Muscle layer of colon (tissue), 2 donors: ENCODE data around the gene PSMB10.

ENCODE experiments used
- H3K27ac ChIP-seq: one replicate; pipeline ENCODE4 v1.7.0; 2013; ENCODE audit warnings: low read depth, mild to moderate bottlenecking, low read length, moderate library complexity
- H3K27me3 ChIP-seq, 2 donors: one replicate each; pipeline ENCODE4 v1.7.0; 2013; ENCODE audit warnings: low read length in 2 of 2, mild to moderate bottlenecking in 2 of 2; ENCODE audit not compliant: insufficient read depth in 2 of 2, control insufficient read depth in 1 of 2
- H3K36me3 ChIP-seq: one replicate; pipeline ENCODE4 v1.7.0; 2013; ENCODE audit warnings: mild to moderate bottlenecking, low read length; ENCODE audit not compliant: insufficient read depth
- H3K4me1 ChIP-seq: one replicate; pipeline ENCODE4 v1.7.0; 2013; ENCODE audit warnings: mild to moderate bottlenecking, low read length; ENCODE audit not compliant: insufficient read depth
- H3K4me3 ChIP-seq, 2 donors: one replicate each; pipeline ENCODE4 v1.7.0; 2013; ENCODE audit warnings: low read length in 2 of 2, low read depth in 1 of 2, mild to moderate bottlenecking in 1 of 2, moderate library complexity in 1 of 2
- H3K9ac ChIP-seq: one replicate; pipeline ENCODE4 v1.7.0; 2013; ENCODE audit warnings: low read length
- H3K9me3 ChIP-seq: one replicate; pipeline ENCODE4 v1.7.0; 2013; ENCODE audit warnings: mild to moderate bottlenecking, low read length
- donor health status: abdominal sarcoma.
- donor health status: Adenocarcinoma of cecum.

Gene PSMB10

DNA sequence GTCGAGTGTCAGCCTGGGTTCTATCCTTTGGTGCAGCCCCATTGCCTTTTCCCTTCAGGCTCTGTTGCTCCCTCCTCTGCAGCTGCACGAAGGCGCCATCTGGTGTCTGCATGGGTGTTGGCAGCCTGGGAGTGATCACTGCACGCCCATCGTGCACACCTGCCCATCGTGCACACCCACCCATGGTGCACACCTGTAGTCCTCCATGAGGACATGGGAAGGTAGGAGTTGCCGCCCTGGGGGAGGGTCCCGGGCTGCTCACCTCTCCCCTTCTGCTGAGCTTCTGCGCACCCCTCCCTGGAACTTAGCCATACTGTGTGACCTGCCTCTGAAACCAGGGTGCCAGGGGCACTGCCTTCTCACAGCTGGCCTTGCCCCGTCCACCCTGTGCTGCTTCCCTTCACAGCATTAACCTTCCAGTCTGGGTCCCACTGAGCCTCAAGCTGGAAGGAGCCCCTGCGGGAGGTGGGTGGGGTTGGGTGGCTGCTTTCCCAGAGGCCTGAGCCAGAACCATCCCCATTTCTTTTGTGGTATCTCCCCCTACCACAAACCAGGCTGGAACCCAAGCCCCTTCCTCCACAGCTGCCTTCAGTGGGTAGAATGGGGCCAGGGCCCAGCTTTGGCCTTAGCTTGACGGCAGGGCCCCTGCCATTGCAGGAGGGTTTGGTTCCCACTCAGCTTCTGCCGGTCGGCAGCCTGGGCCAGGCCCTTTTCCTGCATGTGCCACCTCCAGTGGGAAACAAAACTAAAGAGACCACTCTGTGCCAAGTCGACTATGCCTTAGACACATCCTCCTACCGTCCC is 7.9 kb downstream of the PSMB10 start:
- Histone ChIP-seq H3K36me3 (peaks cover 27% of the 10 kb centered on the region), H3K9me3 (no peaks in the 10 kb centered on the region), H3K4me1 (no peaks in the 10 kb centered on the region), H3K27ac (no peak overlapping the region), H3K4me3 (no peak overlapping the region), H3K27me3 (no peaks in the 10 kb centered on the region), H3K9ac (no peak overlapping the region)

DNA sequence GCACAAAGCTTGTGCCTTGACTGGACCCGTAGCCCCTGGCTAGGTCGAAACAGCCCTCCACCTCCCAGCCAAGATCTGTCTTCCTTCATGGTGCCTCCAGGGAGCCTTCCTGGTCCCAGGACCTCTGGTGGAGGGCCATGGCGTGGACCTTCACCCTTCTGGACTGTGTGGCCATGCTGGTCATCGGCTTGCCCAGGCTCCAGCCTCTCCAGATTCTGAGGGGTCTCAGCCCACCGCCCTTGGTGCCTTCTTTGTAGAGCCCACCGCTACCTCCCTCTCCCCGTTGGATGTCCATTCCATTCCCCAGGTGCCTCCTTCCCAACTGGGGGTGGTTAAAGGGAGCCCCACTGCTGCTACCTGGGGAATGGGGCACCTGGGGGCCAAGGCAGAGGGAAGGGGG is 8.5 kb downstream of the PSMB10 start:
- no peak overlapping the region for H3K9ac ChIP-seq
- peaks cover 30% of the 10 kb centered on the region for H3K36me3 ChIP-seq
- no peak overlapping the region for H3K27ac ChIP-seq

DNA sequence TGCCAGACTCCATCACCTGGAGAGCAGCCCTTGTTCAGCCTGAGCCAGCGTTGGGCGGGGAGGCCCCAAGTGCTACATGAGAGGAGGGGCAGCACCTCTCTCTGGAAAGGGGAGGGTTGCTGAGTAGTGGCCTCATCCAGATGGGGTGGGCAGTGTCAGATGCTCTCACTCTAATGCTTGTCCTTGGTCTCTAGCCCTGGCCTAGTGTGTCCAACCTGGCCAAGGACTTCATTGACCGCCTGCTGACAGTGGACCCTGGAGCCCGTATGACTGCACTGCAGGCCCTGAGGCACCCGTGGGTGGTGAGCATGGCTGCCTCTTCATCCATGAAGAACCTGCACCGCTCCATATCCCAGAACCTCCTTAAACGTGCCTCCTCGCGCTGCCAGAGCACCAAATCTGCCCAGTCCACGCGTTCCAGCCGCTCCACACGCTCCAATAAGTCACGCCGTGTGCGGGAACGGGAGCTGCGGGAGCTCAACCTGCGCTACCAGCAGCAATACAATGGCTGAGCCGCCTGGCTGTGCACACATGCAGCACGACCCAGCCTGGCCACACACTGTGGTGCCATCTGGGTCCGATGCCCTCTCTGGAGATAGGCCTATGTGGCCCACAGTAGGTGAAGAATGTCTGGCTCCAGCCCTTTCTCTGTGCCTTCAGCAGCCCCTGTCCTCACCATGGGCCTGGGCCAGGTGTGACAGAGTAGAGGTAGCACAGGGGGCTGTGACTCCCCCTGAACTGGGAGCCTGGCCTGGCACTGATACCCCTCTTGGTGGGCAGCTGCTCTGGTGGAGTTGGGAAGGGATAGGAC is 9.3 kb downstream of the PSMB10 start:
- Histone ChIP-seq H3K4me1 (no peaks in the 10 kb centered on the region), H3K9me3 (no peaks in the 10 kb centered on the region), H3K36me3 (peaks cover 30% of the 10 kb centered on the region), H3K27me3 (no peaks in the 10 kb centered on the region), H3K9ac (no peak overlapping the region), H3K4me3 (no peak overlapping the region), H3K27ac (no peak overlapping the region)

More for the DNA sequence above, 8.5 kb downstream of the PSMB10 start:
- no peaks in the 10 kb centered on the region for H3K27me3 ChIP-seq
- no peaks in the 10 kb centered on the region for H3K4me1 ChIP-seq
- no peak overlapping the region for H3K4me3 ChIP-seq
- no peaks in the 10 kb centered on the region for H3K9me3 ChIP-seq

DNA sequence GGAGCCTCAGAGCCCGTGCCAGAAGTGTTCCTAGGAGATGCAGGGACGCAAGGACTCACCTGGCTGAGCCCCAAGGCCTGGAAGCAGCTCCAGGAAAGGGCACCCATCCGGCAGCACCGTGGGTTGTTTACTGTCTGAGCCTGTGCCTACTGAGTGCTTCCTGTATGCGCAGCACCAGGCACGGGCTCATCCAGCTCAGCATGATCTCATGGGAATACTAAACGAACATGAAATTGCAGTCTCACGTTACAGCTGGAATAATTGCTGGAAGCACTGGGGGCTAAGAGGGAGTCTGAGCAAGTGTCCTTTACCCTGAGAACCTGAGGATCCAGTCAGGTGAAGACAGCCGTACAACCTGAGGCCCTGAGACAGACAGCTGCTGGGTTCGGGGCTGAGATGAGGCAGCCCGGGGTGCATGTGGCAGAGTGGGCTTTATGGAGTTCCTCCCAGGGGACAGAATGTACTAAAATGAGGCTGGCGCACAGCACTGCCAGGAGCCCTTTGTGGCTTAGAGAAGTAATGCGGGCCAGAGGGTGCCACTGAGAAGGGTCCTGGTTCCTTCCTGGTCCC is 10.4 kb downstream of the PSMB10 start:
- Histone ChIP-seq H3K36me3 (peaks cover 30% of the 10 kb centered on the region), H3K4me1 (no peaks in the 10 kb centered on the region), H3K27ac (no peak overlapping the region), H3K9me3 (no peaks in the 10 kb centered on the region), H3K4me3 (no peak overlapping the region), H3K27me3 (no peaks in the 10 kb centered on the region), H3K9ac (no peak overlapping the region)

DNA sequence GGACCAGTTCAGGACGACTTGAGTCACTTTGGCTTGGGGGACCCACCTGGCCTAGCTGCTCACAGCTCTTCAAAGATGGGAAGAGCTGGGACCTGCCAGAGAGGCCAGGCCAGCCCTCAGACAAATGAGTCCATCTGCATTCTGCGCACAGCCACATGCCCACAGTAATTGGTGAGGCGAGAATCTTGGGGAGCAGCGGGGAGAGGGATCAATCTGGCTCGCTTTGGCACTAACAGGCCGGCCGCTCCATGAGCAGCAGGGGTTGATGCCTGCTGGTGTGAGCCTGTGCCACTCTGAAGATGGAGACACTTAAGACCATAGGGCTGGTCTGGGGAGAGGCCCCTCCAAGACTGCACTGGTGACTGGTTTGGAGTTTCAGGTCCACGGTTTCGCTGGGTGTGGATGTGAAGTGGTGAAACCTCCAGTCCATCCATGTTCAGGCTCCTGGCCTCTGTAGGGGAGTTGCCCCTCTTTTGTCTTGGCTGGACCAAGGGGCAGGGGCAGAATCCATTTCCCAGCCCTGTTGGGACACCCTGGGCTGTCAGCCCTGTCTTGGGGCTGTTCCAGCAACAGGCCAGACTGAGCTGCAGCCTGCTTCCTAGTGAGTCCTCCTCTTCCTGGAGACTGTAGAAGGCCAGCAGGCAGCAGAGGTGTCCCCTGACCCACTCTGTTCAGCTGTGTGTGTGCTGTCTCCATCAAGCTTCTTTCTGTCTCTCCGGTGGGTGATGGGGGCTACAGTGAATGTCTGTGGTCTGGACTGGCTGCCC is 12.3 kb downstream of the PSMB10 start:
- Histone ChIP-seq H3K27ac (no peak overlapping the region), H3K36me3 (peaks cover 33% of the 10 kb centered on the region), H3K9ac (no peak overlapping the region)

DNA sequence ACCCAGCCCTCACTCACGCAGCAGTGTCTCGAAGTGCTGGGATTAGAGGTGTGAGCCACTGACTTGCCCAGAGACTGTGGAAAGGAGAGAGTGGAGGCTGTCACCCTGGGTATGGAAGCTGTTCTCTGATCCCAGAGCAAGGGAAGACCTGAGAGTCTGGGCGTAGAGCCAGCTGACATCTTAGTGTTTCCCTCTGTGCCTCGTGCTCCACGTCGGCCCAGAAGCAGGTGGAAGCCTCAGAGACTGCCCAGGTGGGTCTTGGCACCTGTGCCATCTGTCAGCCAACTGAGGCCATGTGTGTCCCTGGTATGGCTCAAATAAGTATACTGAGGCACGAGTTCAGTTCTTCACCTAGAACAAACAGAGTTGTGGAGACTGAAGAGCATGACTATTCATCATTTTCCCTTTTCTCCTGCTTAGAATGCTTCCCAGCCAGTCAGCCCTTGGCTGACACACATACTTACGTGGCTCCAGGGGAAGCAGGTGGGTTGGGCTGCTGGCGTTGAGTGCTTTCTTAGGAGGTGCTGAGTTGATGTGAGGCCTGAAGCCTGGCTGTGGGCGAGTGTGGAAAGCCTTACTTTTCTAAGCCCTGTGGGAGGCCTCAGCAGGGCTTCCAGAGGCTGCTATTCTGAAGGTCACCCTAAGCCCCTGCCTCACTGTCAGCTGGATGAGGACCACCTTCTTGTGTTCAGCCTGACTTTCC is 13.1 kb downstream of the PSMB10 start:
- H3K9me3 ChIP-seq: no peaks in the 10 kb centered on the region
- H3K27ac ChIP-seq: no peak overlapping the region
- H3K4me3 ChIP-seq: no peak overlapping the region
- peaks cover 26% of the 10 kb centered on the region for H3K36me3 ChIP-seq
- no peaks in the 10 kb centered on the region for H3K27me3 ChIP-seq
- H3K9ac ChIP-seq: no peak overlapping the region
- H3K4me1 ChIP-seq: no peaks in the 10 kb centered on the region

More for the DNA sequence above, 12.3 kb downstream of the PSMB10 start:
- Histone ChIP-seq H3K27me3 (no peaks in the 10 kb centered on the region), H3K4me3 (no peak overlapping the region), H3K4me1 (no peaks in the 10 kb centered on the region), H3K9me3 (no peaks in the 10 kb centered on the region)

DNA sequence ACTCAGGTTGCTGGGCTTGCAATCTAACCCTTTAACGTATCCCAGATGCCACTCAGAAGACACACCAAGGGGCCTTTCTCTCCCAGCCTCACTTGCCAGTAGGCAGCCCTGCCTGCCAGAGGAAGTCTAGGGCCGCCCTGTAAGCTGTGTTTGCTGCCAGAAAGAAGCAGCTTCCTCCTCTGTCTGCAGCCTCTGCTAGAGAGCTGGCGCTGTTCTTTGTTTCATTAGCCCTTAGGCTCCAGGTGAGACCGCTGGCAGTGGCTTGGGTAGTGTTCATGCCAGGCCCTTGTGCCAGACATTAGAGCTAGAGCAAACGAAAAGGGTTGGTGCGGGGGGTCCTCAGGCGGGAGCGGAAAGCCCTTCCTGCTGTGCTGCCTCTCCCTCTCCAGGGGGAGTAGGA is 13.9 kb downstream of the PSMB10 start:
- no peak overlapping the region for H3K27ac ChIP-seq
- no peaks in the 10 kb centered on the region for H3K27me3 ChIP-seq
- no peaks in the 10 kb centered on the region for H3K9me3 ChIP-seq
- H3K4me1 ChIP-seq: peaks cover 7% of the 10 kb centered on the region
- peaks cover 17% of the 10 kb centered on the region for H3K36me3 ChIP-seq
- H3K4me3 ChIP-seq: no peak overlapping the region
- no peak overlapping the region for H3K9ac ChIP-seq

DNA sequence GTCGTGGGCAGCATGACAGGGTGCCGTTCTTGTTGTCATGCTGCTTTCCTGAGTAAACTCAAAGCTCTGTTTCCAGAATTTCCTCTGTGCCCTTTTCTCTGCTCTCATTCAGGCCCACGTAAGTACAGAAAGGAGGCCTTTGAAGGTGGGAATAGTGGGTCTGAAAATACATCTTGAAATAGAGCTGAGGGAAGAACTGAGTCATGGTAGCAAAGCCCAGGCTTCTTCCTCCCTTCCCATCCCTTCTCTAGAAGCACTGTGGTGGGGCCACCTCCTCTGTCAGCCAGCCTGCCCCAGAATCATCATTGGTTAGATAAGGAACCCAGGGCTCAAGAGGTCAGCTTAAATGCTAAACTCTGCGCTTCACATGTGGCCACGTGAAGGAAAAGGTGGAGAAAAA is 14.4 kb downstream of the PSMB10 start:
- no peaks in the 10 kb centered on the region for H3K9me3 ChIP-seq
- H3K9ac ChIP-seq: no peak overlapping the region
- H3K27ac ChIP-seq: no peak overlapping the region
- peaks cover 12% of the 10 kb centered on the region for H3K4me1 ChIP-seq
- peaks cover 12% of the 10 kb centered on the region for H3K36me3 ChIP-seq
- H3K27me3 ChIP-seq: no peaks in the 10 kb centered on the region
- H3K4me3 ChIP-seq: no peak overlapping the region

DNA sequence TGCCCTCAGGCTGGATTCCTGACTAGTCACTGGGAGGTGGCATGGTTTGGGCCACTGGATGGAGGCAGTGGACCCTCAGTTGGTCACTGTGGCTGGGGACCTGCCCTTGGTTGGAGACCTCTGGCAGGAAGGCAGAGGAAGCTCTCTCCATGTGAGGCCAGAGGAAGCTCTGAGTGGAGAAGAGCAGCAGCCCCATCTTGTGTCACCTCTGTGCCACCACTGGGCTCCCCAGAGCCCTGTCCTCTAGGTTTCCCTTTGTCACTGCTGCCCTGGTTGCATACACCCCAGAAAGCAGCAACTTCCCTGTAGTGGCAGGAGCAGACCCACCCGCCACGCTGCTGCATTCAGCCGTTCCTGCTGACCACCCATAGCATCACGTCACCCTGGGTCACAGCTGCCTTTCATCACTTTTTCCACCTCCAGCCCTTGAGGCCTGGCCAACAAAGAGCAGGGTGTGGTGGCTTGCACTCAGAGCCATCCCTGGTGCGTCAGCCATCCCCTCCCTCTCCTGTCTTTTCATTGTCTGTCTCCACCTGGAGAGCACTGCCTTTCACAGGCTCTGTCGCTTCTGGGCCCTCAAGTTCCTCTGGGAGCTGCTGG is 16.9 kb downstream of the PSMB10 start:
- Histone ChIP-seq H3K9me3 (no peaks in the 10 kb centered on the region), H3K27me3 (no peaks in the 10 kb centered on the region), H3K27ac (no peak overlapping the region), H3K9ac (no peak overlapping the region), H3K4me3 (no peak overlapping the region), H3K36me3 (peaks cover 25% of the 10 kb centered on the region), H3K4me1 (peaks cover 31% of the 10 kb centered on the region)

DNA sequence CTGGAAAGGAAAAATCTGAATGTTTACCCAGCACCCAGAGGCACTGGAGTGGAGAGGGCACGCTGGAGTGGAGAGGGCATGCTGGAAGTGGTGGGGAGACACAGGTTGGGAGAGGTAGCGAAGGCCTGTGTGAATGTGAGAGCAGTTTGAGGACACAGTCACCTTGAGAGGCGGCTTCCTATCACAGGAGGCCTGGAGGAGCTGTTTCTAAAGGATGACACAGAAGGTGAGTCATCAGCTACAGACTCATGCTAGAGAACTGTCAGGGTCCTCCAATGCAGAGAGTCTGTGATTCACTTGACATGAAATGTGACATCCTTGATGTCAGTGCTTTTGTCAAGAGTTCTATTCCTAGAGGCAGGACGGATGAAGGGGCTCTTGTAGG is 18.8 kb downstream of the PSMB10 start:
- no peaks in the 10 kb centered on the region for H3K27me3 ChIP-seq
- H3K9me3 ChIP-seq: no peaks in the 10 kb centered on the region
- H3K4me3 ChIP-seq: no peak overlapping the region
- no peak overlapping the region for H3K27ac ChIP-seq
- peaks cover 31% of the 10 kb centered on the region for H3K4me1 ChIP-seq
- no peak overlapping the region for H3K9ac ChIP-seq
- H3K36me3 ChIP-seq: peaks cover 21% of the 10 kb centered on the region
